OCI-M2 (cell line): ENCODE measurements around the gene SH2D4B.
"Not testable (repeated sequence)": the region's sequence is repeated elsewhere in the genome, so short reads cannot be mapped to it uniquely, and the experiment has no call there.

Experiments
- DNase-seq: peaks from one replicate; lab custom pipeline; 2025; ENCODE audit not compliant: unreplicated experiment; lab: John Stamatoyannopoulos, UW

Gene SH2D4B

GRCh38 chr10:80523773-80524172 is 13.9 kb upstream of the SH2D4B start:
- no peak for DNase-seq

- no peak for DNase-seq
Measured at GRCh38 chr10:80524190-80524909, 13.4 kb upstream of the SH2D4B start.

- no peak for DNase-seq
Measured at GRCh38 chr10:80526218-80526617, 11.5 kb upstream of the SH2D4B start.

GRCh38 chr10:80526742-80527141 is 11.0 kb upstream of the SH2D4B start:
- DNase-seq, result no peak

- no peak for DNase-seq
Measured at GRCh38 chr10:80528185-80528700, 9.5 kb upstream of the SH2D4B start.

- DNase-seq, result no peak
Measured at GRCh38 chr10:80528901-80529300, 8.8 kb upstream of the SH2D4B start.

GRCh38 chr10:80529604-80530003 is 8.1 kb upstream of the SH2D4B start:
- no peak for DNase-seq

- DNase-seq, result no peak
Measured at GRCh38 chr10:80530251-80530650, 7.5 kb upstream of the SH2D4B start.

GRCh38 chr10:80530816-80531215 is 6.9 kb upstream of the SH2D4B start:
- DNase-seq, result no peak

GRCh38 chr10:80532571-80532970 is 5.1 kb upstream of the SH2D4B start:
- no peak for DNase-seq

GRCh38 chr10:80534059-80534458 is 3.6 kb upstream of the SH2D4B start:
- DNase-seq, result not testable (repeated sequence)

- DNase-seq, result not testable (repeated sequence)
Measured at GRCh38 chr10:80534646-80535045, 3.1 kb upstream of the SH2D4B start.

GRCh38 chr10:80535671-80536360 is 1.9 kb upstream of the SH2D4B start:
- no peak for DNase-seq

- DNase-seq, result no peak
Measured at GRCh38 chr10:80536361-80536835, 1.3 kb upstream of the SH2D4B start.

GRCh38 chr10:80537086-80537735 is 491 bp upstream of the SH2D4B start:
- no peak for DNase-seq

GRCh38 chr10:80538481-80539185 is 931 bp downstream of the SH2D4B start:
- DNase-seq, result no peak

- no peak for DNase-seq
Measured at GRCh38 chr10:80539421-80540031, 1.8 kb downstream of the SH2D4B start.

- no peak for DNase-seq
Measured at GRCh38 chr10:80540136-80540535, 2.4 kb downstream of the SH2D4B start.

GRCh38 chr10:80540618-80540980 is 2.9 kb downstream of the SH2D4B start:
- no peak for DNase-seq

- DNase-seq, result no peak
Measured at GRCh38 chr10:80540981-80541750, 3.5 kb downstream of the SH2D4B start.
